ENCODE measurements around the gene SDHA. TPM values are rescaled to one million over a fixed set of nuclear protein-coding genes. Genes with fewer than 3 reads are reported as not detected.

SDHA gene
- total RNA-seq, 1 donor from 2014 or later, result 73.5 TPM

GRCh38 chr5:171801-172331 is 46.3 kb upstream of the SDHA start:
- H3K9me3 Mint-ChIP-seq (ENCODE audit: unreplicated experiment), result no peaks in the 10 kb centered on the region
- no peak overlapping the region for H3K4me3 Mint-ChIP-seq (ENCODE audit: unreplicated experiment)
- H3K27ac Mint-ChIP-seq (ENCODE audit: unreplicated experiment), result no peak overlapping the region
- TF ChIP-seq CTCF (IDR thresholded peaks at IDR 0.05; ENCODE audit: unreplicated experiment), result no peak
- peaks cover 15% of the 10 kb centered on the region for H3K4me1 Mint-ChIP-seq (ENCODE audit: unreplicated experiment)
- DNase-seq (ENCODE audit: low spot score), result no peak
- H3K36me3 Mint-ChIP-seq (ENCODE audit: low read depth, unreplicated experiment), result peaks cover 3% of the 10 kb centered on the region
- peaks cover 9% of the 10 kb centered on the region for H3K27me3 Mint-ChIP-seq (ENCODE audit: unreplicated experiment)

GRCh38 chr5:172421-172820 is 45.7 kb upstream of the SDHA start:
- TF ChIP-seq CTCF (IDR thresholded peaks at IDR 0.05; ENCODE audit: unreplicated experiment), result no peak
- peak overlapping the region; percentile 47 for H3K4me3 Mint-ChIP-seq (ENCODE audit: unreplicated experiment)
- H3K27me3 Mint-ChIP-seq (ENCODE audit: unreplicated experiment), result peaks cover 9% of the 10 kb centered on the region
- H3K27ac Mint-ChIP-seq (ENCODE audit: unreplicated experiment), result no peak overlapping the region
- peaks cover 3% of the 10 kb centered on the region for H3K36me3 Mint-ChIP-seq (ENCODE audit: low read depth, unreplicated experiment)
- H3K9me3 Mint-ChIP-seq (ENCODE audit: unreplicated experiment), result no peaks in the 10 kb centered on the region
- H3K4me1 Mint-ChIP-seq (ENCODE audit: unreplicated experiment), result peaks cover 18% of the 10 kb centered on the region
- no peak for DNase-seq (ENCODE audit: low spot score)

GRCh38 chr5:172841-173251 is 45.3 kb upstream of the SDHA start:
- Mint-ChIP-seq H3K36me3 (ENCODE audit: low read depth, unreplicated experiment) (peaks cover 3% of the 10 kb centered on the region), H3K4me3 (ENCODE audit: unreplicated experiment) (peak overlapping the region; percentile 47), H3K27ac (ENCODE audit: unreplicated experiment) (no peak overlapping the region), H3K9me3 (ENCODE audit: unreplicated experiment) (no peaks in the 10 kb centered on the region), H3K27me3 (ENCODE audit: unreplicated experiment) (peaks cover 9% of the 10 kb centered on the region), H3K4me1 (ENCODE audit: unreplicated experiment) (peaks cover 18% of the 10 kb centered on the region)
- no peak for DNase-seq (ENCODE audit: low spot score)
- no peak for TF ChIP-seq CTCF (IDR thresholded peaks at IDR 0.05; ENCODE audit: unreplicated experiment)

- Mint-ChIP-seq H3K27ac (ENCODE audit: unreplicated experiment) (no peak overlapping the region), H3K36me3 (ENCODE audit: low read depth, unreplicated experiment) (peaks cover 3% of the 10 kb centered on the region), H3K4me1 (ENCODE audit: unreplicated experiment) (peaks cover 18% of the 10 kb centered on the region), H3K4me3 (ENCODE audit: unreplicated experiment) (no peak overlapping the region), H3K9me3 (ENCODE audit: unreplicated experiment) (no peaks in the 10 kb centered on the region), H3K27me3 (ENCODE audit: unreplicated experiment) (peaks cover 9% of the 10 kb centered on the region)
- TF ChIP-seq CTCF (IDR thresholded peaks at IDR 0.05; ENCODE audit: unreplicated experiment), result no peak
- no peak for DNase-seq (ENCODE audit: low spot score)
These were observed 44.5 kb upstream of the SDHA start for GRCh38 chr5:173392-174290.

- TF ChIP-seq CTCF (IDR thresholded peaks at IDR 0.05; ENCODE audit: unreplicated experiment), result no peak
- no peak overlapping the region for H3K27ac Mint-ChIP-seq (ENCODE audit: unreplicated experiment)
- no peaks in the 10 kb centered on the region for H3K9me3 Mint-ChIP-seq (ENCODE audit: unreplicated experiment)
- H3K27me3 Mint-ChIP-seq (ENCODE audit: unreplicated experiment), result peaks cover 9% of the 10 kb centered on the region
- no peak for DNase-seq (ENCODE audit: low spot score)
- peaks cover 18% of the 10 kb centered on the region for H3K4me1 Mint-ChIP-seq (ENCODE audit: unreplicated experiment)
- peaks cover 3% of the 10 kb centered on the region for H3K36me3 Mint-ChIP-seq (ENCODE audit: low read depth, unreplicated experiment)
- no peak overlapping the region for H3K4me3 Mint-ChIP-seq (ENCODE audit: unreplicated experiment)
These were observed 43.9 kb upstream of the SDHA start for GRCh38 chr5:174291-174600.

Measured in endothelial cell (in vitro differentiated cells).